NCI-H524 treated with DMSO at 0.1 percent for 48 hours (cell line): ENCODE results near the gene KRTAP4-7.
"Not testable (repeated sequence)": the region's sequence is repeated elsewhere in the genome, so short reads cannot be mapped to it uniquely, and the experiment has no call there.

ENCODE experiments used
- DNase-seq: peaks from one replicate; lab custom pipeline; 2025; lab: John Stamatoyannopoulos, UW

KRTAP4-7 gene

GRCh38 chr17:41084100-41084856 is at the start of gene KRTAP4-7:
TSS of gene KRTAP4-7 (plus strand) at chr17:41084150. CDS start at chr17:41084207, 57 bp downstream.
- DNase-seq: not testable (repeated sequence)

GRCh38 chr17:41034346-41034935 is 49.5 kb upstream of the KRTAP4-7 start, which contains the start of gene KRTAP1-3:
TSS of gene KRTAP1-3 (minus strand) at chr17:41034874. CDS start at chr17:41034821, 53 bp downstream.
- not testable (repeated sequence) for DNase-seq

GRCh38 chr17:41037853-41038350 is 46.0 kb upstream of the KRTAP4-7 start:
- no peak for DNase-seq

- not testable (repeated sequence) for DNase-seq
Observed at GRCh38 chr17:41040783-41041571, 43.0 kb upstream of the KRTAP4-7 start, which contains the start of gene KRTAP1-1. TSS of gene KRTAP1-1 (minus strand) at chr17:41041450. CDS start at chr17:41041397, 53 bp downstream.

- DNase-seq: no peak
Observed at GRCh38 chr17:41042953-41043352, 41.0 kb upstream of the KRTAP4-7 start.

- DNase-seq: not testable (repeated sequence)
Observed at GRCh38 chr17:41046735-41047465, 37.0 kb upstream of the KRTAP4-7 start, which contains the start of gene KRTAP2-1. TSS of gene KRTAP2-1 (minus strand) at chr17:41047316. CDS start at chr17:41047267, 49 bp downstream.

- DNase-seq: no peak
Observed at GRCh38 chr17:41048441-41048840, 35.5 kb upstream of the KRTAP4-7 start.

GRCh38 chr17:41049110-41049509 is 34.8 kb upstream of the KRTAP4-7 start:
- DNase-seq: no peak

GRCh38 chr17:41052566-41052965 is 31.4 kb upstream of the KRTAP4-7 start:
- no peak for DNase-seq

- no peak for DNase-seq
Observed at GRCh38 chr17:41054025-41054424, 29.9 kb upstream of the KRTAP4-7 start.

GRCh38 chr17:41054556-41054955 is 29.4 kb upstream of the KRTAP4-7 start:
- DNase-seq: not testable (repeated sequence)

- DNase-seq: not testable (repeated sequence)
Observed at GRCh38 chr17:41055130-41055529, 28.8 kb upstream of the KRTAP4-7 start, which contains the start of gene KRTAP2-2. TSS of gene KRTAP2-2 (minus strand) at chr17:41055230. CDS start at chr17:41055211, 19 bp downstream.

- no peak for DNase-seq
Observed at GRCh38 chr17:41057547-41057946, 26.4 kb upstream of the KRTAP4-7 start.

- no peak for DNase-seq
Observed at GRCh38 chr17:41058741-41059140, 25.2 kb upstream of the KRTAP4-7 start.

GRCh38 chr17:41059276-41060051 is 24.5 kb upstream of the KRTAP4-7 start:
- not testable (repeated sequence) for DNase-seq

GRCh38 chr17:41060052-41060604 is 23.8 kb upstream of the KRTAP4-7 start, which contains the start of gene KRTAP2-3:
TSS of gene KRTAP2-3 (minus strand) at chr17:41060114. CDS start at chr17:41060050, 64 bp downstream.
- DNase-seq: no peak

GRCh38 chr17:41061964-41062363 is 22.0 kb upstream of the KRTAP4-7 start:
- DNase-seq: no peak

- DNase-seq: no peak
Observed at GRCh38 chr17:41063449-41063848, 20.5 kb upstream of the KRTAP4-7 start.

- no peak for DNase-seq
Observed at GRCh38 chr17:41064301-41064700, 19.6 kb upstream of the KRTAP4-7 start.
